Suprapubic skin (tissue), 3 donors: ENCODE measurements around the gene CTBP2.

ENCODE experiments used
- POLR2AphosphoS5 ChIP-seq, 3 donors: sonication (generic); formaldehyde crosslinking; IDR thresholded peaks; one replicate each; pipeline ENCODE4 v1.6.1; 2017; ENCODE audit warnings: antibody characterized with exemption in 3 of 3
- TF ChIP-seq, protein P1 (sequence below), 2 donors: fragments of 200-600 bp in 1 of 2; fragments of 450-650 bp in 1 of 2; sonication (generic) in 1 of 2; IDR thresholded peaks; one replicate each; pipeline ENCODE4 v1.5.1; 2016 to 2019; ENCODE audit warnings: antibody characterized with exemption in 2 of 2, mild to moderate bottlenecking in 1 of 2, moderate library complexity in 1 of 2

DNA sequence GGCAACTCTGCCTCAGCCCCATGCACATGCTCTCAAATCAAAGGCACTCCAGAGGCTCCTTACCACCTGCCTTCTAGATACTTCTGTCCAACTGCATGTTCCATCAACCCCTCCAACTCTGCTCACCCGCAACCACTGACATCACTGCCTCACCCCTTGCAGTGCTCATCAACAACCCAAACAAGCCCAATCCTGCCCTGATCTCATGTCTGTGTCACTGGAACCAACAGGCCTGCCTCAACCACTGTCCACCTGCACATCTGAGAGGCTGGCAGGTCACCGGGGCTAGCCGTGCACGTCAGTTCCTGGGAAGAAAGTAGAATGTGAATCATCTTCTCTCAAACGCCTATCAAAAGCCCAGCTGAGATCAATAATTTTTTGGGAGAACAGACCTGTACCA lies 33.3 kb downstream of the CTBP2 start:
- no peak for TF ChIP-seq POLR2AphosphoS5 (IDR thresholded peaks at IDR 0.05)
- TF ChIP-seq, protein P1, sequence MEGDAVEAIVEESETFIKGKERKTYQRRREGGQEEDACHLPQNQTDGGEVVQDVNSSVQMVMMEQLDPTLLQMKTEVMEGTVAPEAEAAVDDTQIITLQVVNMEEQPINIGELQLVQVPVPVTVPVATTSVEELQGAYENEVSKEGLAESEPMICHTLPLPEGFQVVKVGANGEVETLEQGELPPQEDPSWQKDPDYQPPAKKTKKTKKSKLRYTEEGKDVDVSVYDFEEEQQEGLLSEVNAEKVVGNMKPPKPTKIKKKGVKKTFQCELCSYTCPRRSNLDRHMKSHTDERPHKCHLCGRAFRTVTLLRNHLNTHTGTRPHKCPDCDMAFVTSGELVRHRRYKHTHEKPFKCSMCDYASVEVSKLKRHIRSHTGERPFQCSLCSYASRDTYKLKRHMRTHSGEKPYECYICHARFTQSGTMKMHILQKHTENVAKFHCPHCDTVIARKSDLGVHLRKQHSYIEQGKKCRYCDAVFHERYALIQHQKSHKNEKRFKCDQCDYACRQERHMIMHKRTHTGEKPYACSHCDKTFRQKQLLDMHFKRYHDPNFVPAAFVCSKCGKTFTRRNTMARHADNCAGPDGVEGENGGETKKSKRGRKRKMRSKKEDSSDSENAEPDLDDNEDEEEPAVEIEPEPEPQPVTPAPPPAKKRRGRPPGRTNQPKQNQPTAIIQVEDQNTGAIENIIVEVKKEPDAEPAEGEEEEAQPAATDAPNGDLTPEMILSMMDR (IDR thresholded peaks at IDR 0.05), result no peak
